GM23338 (cell line): ENCODE data around the gene VSIG10. TPM values are rescaled to one million over a fixed set of nuclear protein-coding genes. Genes with fewer than 3 reads are reported as not detected.

Experiments used
- ATAC-seq: fragments of 200-7000 bp; cut with Tn5 transposase; 3 replicates; pipeline ENCODE4 v1.9.1; 2020
- DNase-seq: peaks from one replicate; pipeline ENCODE4 v3.0.0-alpha.2; 2015; ENCODE audit warnings: low spot score
- H2AFZ ChIP-seq: fragments of 200-600 bp; sonication (generic); 2 replicates; pipeline ENCODE4 v1.8.0; 2016; ENCODE audit warnings: antibody characterized with exemption, mild to moderate bottlenecking, moderate library complexity
- H3F3A ChIP-seq: fragments of 200-600 bp; sonication (generic); replicated peaks from 2 replicates; pipeline ENCODE4 v1.8.0; 2017; ENCODE audit warnings: antibody characterized with exemption, mixed run types, low read depth
- H3K27ac ChIP-seq: fragments of 200-600 bp; sonication (generic); 2 replicates; pipeline ENCODE4 v1.6.1; 2016; ENCODE audit warnings: low read depth
- H3K27me3 ChIP-seq: fragments of 200-600 bp; sonication (generic); 2 replicates; pipeline ENCODE4 v1.8.0; 2016; ENCODE audit warnings: mild to moderate bottlenecking, mixed run types, moderate library complexity; ENCODE audit not compliant: insufficient read depth
- H3K36me3 ChIP-seq: fragments of 200-600 bp; sonication (generic); 2 replicates; pipeline ENCODE4 v1.8.0; 2016; ENCODE audit warnings: mild to moderate bottlenecking; ENCODE audit not compliant: insufficient read depth
- H3K4me1 ChIP-seq: fragments of 200-600 bp; sonication (generic); 2 replicates; pipeline ENCODE4 v1.8.0; 2016; ENCODE audit warnings: mild to moderate bottlenecking, moderate library complexity; ENCODE audit not compliant: insufficient read depth
- H3K4me2 ChIP-seq: fragments of 200-600 bp; sonication (generic); 2 replicates; pipeline ENCODE4 v1.7.1; 2017; ENCODE audit warnings: mixed run types
- H3K4me3 ChIP-seq: fragments of 200-600 bp; sonication (generic); 2 replicates; pipeline ENCODE4 v1.6.1; 2016; ENCODE audit warnings: mixed run types
- H3K79me2 ChIP-seq: fragments of 200-600 bp; sonication (generic); replicated peaks from 2 replicates; pipeline ENCODE4 v1.8.0; 2017; ENCODE audit warnings: mild to moderate bottlenecking; ENCODE audit not compliant: insufficient read depth
- H3K9me2 ChIP-seq: fragments of 200-600 bp; sonication (generic); 2 replicates; pipeline ENCODE4 v1.8.0; 2017; ENCODE audit not compliant: insufficient read depth
- H4K20me1 ChIP-seq: fragments of 200-600 bp; sonication (generic); replicated peaks from 2 replicates; pipeline ENCODE4 v1.8.0; 2017; ENCODE audit warnings: mild to moderate bottlenecking; ENCODE audit not compliant: insufficient read depth
- H3K27ac Mint-ChIP-seq: 2 replicates; pipeline ENCODE4 v1.8.0; 2020; ENCODE audit warnings: inconsistent platforms, mild to moderate bottlenecking, moderate library complexity, mixed read lengths
- H3K27me3 Mint-ChIP-seq: 3 replicates; pipeline ENCODE4 v1.8.0; 2022; ENCODE audit warnings: low read depth, mild to moderate bottlenecking, moderate library complexity, mixed read lengths, inconsistent platforms; ENCODE audit not compliant: insufficient read depth, poor library complexity
- H3K36me3 Mint-ChIP-seq: 3 replicates; pipeline ENCODE4 v1.8.0; 2021; ENCODE audit warnings: low read depth, mild to moderate bottlenecking, inconsistent platforms, moderate library complexity, mixed read lengths
- H3K4me1 Mint-ChIP-seq: 3 replicates; pipeline ENCODE4 v1.8.0; 2020; ENCODE audit warnings: mild to moderate bottlenecking, inconsistent platforms, mixed read lengths
- H3K4me3 Mint-ChIP-seq: 3 replicates; pipeline ENCODE4 v1.8.0; 2021; ENCODE audit warnings: moderate library complexity, mild to moderate bottlenecking, inconsistent platforms, mixed read lengths
- H3K9me3 Mint-ChIP-seq: 3 replicates; pipeline ENCODE4 v1.8.0; 2020; ENCODE audit warnings: moderate library complexity, mild to moderate bottlenecking, inconsistent platforms, mixed read lengths
- CREB1 ChIP-seq: fragments of 250-450 bp; sonication (Bioruptor Pico); IDR thresholded peaks from 2 replicates; pipeline ENCODE4 v1.5.0; 2020; ENCODE audit warnings: low read depth, mild to moderate bottlenecking, moderate library complexity
- EZH2 ChIP-seq: fragments of 200-600 bp; sonication (generic); IDR thresholded peaks from one replicate; pipeline ENCODE4 v1.8.0; 2017; ENCODE audit warnings: antibody characterized with exemption, mild to moderate bottlenecking, low read depth; ENCODE audit not compliant: unreplicated experiment
- POLR2AphosphoS5 ChIP-seq: IDR thresholded peaks from 2 replicates; pipeline ENCODE4 v1.6.1; 2016; ENCODE audit warnings: antibody characterized with exemption, low read depth
- ZNF462 ChIP-seq: fragments of 250-450 bp; sonication (Bioruptor Pico); IDR thresholded peaks from 2 replicates; pipeline ENCODE4 v1.5.0; 2020; ENCODE audit warnings: mild to moderate bottlenecking, moderate library complexity
- polyA plus RNA-seq: library from polyadenylated mRNA; unstranded; fragments of >200 nt; fragmentation: Nextera tagmentation; extraction: Ambion mirVana; gene quantifications from 2 replicates; pipeline ENCODE4 v1.2.1, GENCODE V29; 2016
- total RNA-seq: library from RNA; depleted of rRNA; stranded (reverse); fragments of >200 nt; shearing (Covaris generic); gene quantifications from 2 replicates; pipeline ENCODE4 v1.2.3, GENCODE V29; 2014
- TF ChIP-seq, protein P1 (sequence below), 2 experiments: fragments of 200-600 bp in 1 of 2; sonication (generic) in 1 of 2; conservative IDR thresholded peaks; 2 replicates each; pipeline versions ENCODE4 v1.5.1 to v1.6.1; 2016 to 2017; ENCODE audit warnings: antibody characterized with exemption in 2 of 2, low read depth in 2 of 2, mild to moderate bottlenecking in 2 of 2, moderate library complexity in 1 of 2

Gene VSIG10
- total and polyA plus RNA-seq, 2 experiments from 2014 or later = 52.1 to 98.5 TPM

- TF ChIP-seq ZNF462 = no peak
- TF ChIP-seq, protein P1, sequence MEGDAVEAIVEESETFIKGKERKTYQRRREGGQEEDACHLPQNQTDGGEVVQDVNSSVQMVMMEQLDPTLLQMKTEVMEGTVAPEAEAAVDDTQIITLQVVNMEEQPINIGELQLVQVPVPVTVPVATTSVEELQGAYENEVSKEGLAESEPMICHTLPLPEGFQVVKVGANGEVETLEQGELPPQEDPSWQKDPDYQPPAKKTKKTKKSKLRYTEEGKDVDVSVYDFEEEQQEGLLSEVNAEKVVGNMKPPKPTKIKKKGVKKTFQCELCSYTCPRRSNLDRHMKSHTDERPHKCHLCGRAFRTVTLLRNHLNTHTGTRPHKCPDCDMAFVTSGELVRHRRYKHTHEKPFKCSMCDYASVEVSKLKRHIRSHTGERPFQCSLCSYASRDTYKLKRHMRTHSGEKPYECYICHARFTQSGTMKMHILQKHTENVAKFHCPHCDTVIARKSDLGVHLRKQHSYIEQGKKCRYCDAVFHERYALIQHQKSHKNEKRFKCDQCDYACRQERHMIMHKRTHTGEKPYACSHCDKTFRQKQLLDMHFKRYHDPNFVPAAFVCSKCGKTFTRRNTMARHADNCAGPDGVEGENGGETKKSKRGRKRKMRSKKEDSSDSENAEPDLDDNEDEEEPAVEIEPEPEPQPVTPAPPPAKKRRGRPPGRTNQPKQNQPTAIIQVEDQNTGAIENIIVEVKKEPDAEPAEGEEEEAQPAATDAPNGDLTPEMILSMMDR (conservative IDR thresholded peaks at IDR 0.05; ENCODE audit: low read depth in 2 of 2) = no peak
Observed at GRCh38 chr12:118058227-118058626, 45.6 kb downstream of the VSIG10 start (continued).

- Mint-ChIP-seq H3K4me1 (peaks cover 31% of the 10 kb centered on the region), H3K27ac (0 out of 2 replicates have a peak overlapping the region, but pooled peaks have one; percentile 25), H3K27me3 (peaks cover 4% of the 10 kb centered on the region), H3K4me3 (no peak overlapping the region), H3K36me3 (peaks cover 27% of the 10 kb centered on the region), H3K9me3 (no peaks in the 10 kb centered on the region)
- Histone ChIP-seq H3K36me3 (0 out of 2 replicates have a peak, but pooled peaks cover 3% of the 10 kb centered on the region), H3F3A (peaks cover 25% of the 10 kb centered on the region), H3K4me1 (peaks cover 15% of the 10 kb centered on the region), H4K20me1 (peaks cover 12% of the 10 kb centered on the region; the same call in 1 of the 2 replicates), H3K4me2 (no peak overlapping the region), H3K9me2 (no peaks in the 10 kb centered on the region), H2AFZ (no peak overlapping the region), H3K4me3 (no peak overlapping the region), H3K79me2 (peaks cover 69% of the 10 kb centered on the region), H3K27ac (peak overlapping the region; percentile 78; the same call in 1 of the 2 replicates), H3K27me3 (no peaks in the 10 kb centered on the region)
- ATAC-seq (no peak), DNase-seq (no peak)
- TF ChIP-seq POLR2AphosphoS5 (no peak), CREB1 (CRISPR knock-in tag) (no peak), EZH2 (no peak), ZNF462 (no peak)
Observed at GRCh38 chr12:118055865-118056773, 47.7 kb downstream of the VSIG10 start.
